Epidermal melanocyte (primary cell): ENCODE results near the gene CSNK1A1.
A peak's percentile ranks its signal among the peaks of the same experiment; 100 is the strongest.
"Not testable (repeated sequence)": the region's sequence is repeated elsewhere in the genome, so short reads cannot be mapped to it uniquely, and the experiment has no call there.

Experiments
- DNase-seq: peaks from one replicate; pipeline ENCODE4 v3.0.0; 2011; ENCODE audit warnings: low spot score; ENCODE audit not compliant: insufficient read length

The CSNK1A1 gene

GRCh38 chr5:149456597-149457392 is 94.4 kb downstream of the CSNK1A1 start:
- no peak for DNase-seq

- DNase-seq: no peak
Measured at GRCh38 chr5:149455889-149456409, 95.3 kb downstream of the CSNK1A1 start.

- no peak for DNase-seq
Measured at GRCh38 chr5:149453618-149454415, 97.4 kb downstream of the CSNK1A1 start.

- peak; percentile 66 for DNase-seq
Measured at GRCh38 chr5:149452665-149453617, 98.3 kb downstream of the CSNK1A1 start.

- peak; percentile 16 for DNase-seq
Measured at GRCh38 chr5:149452007-149452664, 99.1 kb downstream of the CSNK1A1 start.

GRCh38 chr5:149450199-149450598 is 101.0 kb downstream of the CSNK1A1 start:
- no peak for DNase-seq

DNA sequence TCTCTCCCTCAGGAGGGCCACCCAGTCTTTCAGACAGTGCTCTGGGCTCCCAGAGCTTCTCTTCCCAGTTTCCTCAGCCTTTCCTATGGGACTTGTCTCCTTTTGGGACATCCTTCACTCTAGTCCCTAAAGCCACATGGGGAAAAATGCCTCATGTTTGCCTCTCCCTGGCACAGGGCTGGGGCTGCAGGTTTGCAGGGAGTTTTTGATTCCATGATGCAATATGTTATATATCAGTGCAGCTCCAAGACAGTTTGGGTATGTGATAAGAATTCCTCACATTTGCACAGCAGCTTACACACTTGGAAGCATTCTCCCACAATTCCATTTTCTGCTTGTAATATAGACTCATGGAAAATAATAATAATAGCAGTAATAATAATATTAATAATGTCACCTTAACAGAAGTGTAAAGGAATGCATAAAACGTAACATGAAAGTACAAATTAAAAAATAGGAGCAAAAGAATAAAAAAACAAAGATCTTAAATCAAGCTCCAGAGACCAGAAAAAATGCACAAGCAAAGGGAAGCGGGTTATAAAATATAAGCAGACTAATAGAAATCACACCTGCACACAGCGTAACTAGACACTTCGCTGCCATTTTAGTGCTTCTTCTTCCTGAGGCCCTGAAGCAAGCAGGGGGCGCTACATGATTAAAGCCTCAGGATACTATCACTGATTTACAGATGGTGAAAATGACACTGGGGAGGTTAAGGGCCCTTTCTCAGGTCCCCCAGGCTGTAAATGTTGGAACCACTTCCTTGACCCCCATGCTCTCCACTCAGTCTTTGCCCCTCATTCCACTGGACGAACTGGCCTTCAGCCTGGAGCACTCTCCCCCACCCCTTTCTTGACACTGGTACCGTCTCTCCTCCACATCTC is 102.2 kb downstream of the CSNK1A1 start:
- no peak for DNase-seq

GRCh38 chr5:149448431-149448830 is 102.8 kb downstream of the CSNK1A1 start:
- no peak for DNase-seq

- no peak for DNase-seq
Measured at GRCh38 chr5:149447373-149448367, 103.6 kb downstream of the CSNK1A1 start.

GRCh38 chr5:149446794-149447193 is 104.4 kb downstream of the CSNK1A1 start:
- DNase-seq: not testable (repeated sequence)

GRCh38 chr5:149445739-149446369 is 105.4 kb downstream of the CSNK1A1 start:
- DNase-seq: no peak

- no peak for DNase-seq
Measured at GRCh38 chr5:149445343-149445738, 105.9 kb downstream of the CSNK1A1 start.

DNA sequence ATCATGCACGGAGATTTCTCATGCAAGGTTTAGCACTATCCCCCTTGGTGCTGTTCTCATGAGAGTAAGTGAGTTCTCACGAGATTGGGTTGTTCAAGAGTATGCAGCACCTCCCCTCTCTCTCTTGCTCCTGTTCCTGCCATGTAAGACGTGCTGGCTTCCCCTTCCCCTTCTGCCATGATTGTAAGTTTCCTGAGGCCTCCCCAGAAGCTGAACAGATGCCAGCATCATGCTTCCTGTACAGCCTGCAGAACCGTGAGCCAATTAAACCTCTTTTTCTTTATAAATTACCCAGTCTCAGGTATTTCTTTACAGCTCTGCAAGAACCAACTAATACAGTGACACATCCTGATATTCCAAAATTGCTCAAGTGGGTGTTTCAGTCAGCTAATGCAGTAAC is 106.8 kb downstream of the CSNK1A1 start:
- DNase-seq: not testable (repeated sequence)

DNA sequence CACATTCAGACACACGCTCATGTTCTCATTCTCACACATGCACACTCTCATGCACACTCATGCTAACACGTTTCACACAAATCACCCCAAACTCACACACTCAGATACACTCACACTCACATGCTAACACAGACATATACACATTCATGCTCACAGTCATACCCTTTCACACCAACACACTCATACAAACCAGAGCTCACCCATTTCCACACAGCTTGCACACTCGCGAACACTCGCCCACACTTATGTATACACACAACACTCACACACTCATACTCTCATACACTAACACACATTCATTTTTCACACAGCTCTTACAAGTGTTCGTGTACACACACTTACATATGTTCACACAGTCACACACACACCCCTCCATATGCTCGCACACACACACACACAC is 108.0 kb downstream of the CSNK1A1 start:
- DNase-seq: no peak

DNA sequence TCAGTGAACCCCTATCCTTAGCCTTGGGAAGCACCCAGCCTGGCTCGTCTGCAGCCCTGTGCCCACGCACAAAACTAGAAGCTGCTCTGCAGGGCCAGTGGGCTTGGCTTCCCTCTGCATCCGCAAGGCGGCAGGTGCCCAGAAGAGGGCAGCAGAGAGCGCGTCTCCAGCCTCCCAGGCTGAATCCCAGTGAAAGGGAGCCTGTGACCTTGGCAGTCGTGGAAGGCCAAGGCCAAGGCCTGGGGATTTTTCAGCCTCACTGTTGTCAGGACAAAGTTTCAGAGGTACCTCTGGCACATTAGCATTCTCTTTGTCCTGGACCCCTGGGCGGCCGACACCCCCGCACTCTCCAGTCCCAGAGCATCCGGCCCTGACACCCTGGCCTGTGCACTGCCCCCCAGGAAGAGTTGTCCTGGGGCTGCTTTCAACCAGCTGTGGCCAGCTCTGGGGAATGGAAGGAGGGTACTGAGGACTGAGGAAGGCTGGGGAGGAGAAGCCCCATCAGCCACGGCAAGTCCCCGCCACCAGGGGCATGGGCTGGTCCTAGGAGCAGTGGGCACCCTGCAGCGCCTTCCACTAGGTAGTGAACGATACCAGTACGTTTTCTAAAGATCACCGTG is 108.6 kb downstream of the CSNK1A1 start:
- DNase-seq: peak; percentile 77
